DMS 273 (cell line): ENCODE data around the gene ELFN1.

Experiments
- DNase-seq: peaks from one replicate; lab custom pipeline; 2025; ENCODE audit not compliant: unreplicated experiment; lab: John Stamatoyannopoulos, UW

The ELFN1 gene

DNA sequence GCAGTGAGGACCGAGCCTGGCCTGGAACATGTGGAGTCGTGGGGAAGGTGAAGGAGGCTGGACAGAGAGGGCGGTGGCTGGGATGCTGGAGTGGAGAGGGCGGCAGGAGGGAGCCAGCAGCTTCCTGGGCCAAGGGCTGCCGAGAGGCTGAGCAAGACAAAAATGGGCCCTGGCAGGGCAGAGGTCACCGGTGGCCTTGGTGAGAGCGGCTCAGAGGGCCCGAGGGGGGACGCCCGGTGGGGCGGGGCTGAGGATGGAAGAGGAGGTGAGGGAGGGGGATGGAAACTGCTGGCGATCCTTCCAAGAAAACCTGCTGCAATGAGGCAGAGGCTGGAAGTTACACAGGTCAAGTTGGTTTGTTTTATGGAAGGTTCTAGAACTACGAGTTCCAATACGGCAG lies 69.5 kb downstream of the ELFN1 start:
- no peak for DNase-seq

DNA sequence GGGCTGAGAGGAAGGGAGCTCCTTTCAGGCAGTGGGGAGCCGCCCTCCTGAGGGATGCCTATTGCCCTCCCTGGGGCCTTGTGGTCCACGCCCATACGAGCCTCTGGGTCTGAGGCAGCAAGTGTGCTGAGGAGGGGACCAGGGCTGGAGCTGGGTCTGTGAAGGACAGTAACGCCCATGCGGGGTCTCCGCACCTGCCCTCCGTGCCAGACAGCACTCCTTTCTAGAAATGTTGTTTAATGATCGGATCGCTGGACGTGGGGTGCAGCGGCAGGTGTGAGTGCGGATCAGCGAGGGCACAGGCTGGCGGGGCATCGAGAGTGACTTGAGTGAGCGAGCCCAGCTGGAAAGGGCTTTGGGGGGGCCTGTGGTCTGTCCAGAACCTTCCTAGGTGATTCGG lies 70.1 kb downstream of the ELFN1 start:
- no peak for DNase-seq

DNA sequence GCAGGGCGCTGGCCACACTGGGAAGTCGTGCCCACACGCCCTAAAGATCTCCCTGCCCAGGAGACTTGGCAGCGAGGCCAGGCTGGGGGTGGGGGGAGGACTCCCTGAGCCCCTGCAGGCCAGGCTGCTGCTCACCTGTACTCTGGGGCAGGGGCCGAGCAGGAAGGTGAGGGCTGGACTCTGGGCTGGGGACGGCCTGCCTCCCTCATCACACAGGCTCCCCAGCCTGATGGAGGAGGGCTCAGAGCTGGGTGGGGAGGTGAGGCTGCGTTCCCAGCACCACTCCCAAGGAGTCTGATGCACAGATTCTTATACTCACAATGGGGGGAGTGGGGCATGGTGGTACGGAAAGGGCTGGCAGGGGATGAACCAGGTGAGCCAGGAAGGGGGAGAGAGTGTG lies 71.2 kb downstream of the ELFN1 start:
- no peak for DNase-seq

DNA sequence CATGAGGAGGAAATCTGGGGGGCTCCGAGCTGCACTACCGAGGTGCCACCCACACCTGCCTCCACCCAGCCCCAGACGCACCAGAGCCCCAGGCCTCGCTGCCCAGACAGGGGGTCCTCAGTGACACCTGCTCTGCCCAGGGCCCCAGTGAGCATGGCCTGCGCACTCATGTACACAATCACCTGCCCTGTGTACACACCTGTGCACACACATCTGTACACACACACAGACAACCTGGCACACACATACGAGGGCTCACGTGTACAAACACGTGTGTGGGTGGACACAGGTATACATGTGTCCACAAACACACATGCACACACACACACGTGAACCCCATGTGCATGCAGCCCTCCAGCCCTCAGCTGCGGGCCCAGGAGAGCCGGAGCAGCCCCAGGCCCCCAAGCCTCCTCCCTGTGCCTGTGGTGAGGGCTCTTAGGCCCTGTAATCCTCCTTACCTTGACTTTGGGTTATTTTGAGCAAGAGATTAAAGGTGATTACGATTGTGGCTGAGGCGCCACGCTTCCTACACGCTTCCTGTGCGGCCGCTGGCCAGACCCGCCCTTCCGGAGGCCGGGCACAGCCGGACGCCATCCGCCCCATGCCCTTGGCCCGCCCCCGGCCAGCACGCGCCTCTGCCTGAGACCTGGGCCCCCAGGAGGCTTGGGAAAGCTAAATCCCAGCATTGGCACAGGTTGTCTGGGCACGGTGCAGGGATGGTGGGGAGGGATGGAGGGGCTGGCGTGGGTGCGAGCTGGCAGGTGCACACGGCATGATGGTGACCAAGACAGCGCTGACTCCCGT lies 71.9 kb downstream of the ELFN1 start:
- DNase-seq = no peak

GRCh38 chr7:1742555-1743303 lies 72.7 kb downstream of the ELFN1 start:
- peak; percentile 77 for DNase-seq

GRCh38 chr7:1743481-1744230 lies 73.6 kb downstream of the ELFN1 start:
- no peak for DNase-seq

GRCh38 chr7:1744296-1745017 lies 74.4 kb downstream of the ELFN1 start:
- no peak for DNase-seq

- DNase-seq = no peak
Observed at GRCh38 chr7:1745018-1745532, 75.0 kb downstream of the ELFN1 start.

GRCh38 chr7:1745576-1746490 lies 75.8 kb downstream of the ELFN1 start:
- no peak for DNase-seq

- no peak for DNase-seq
Observed at GRCh38 chr7:1746491-1746975, 76.5 kb downstream of the ELFN1 start.

- no peak for DNase-seq
Observed at GRCh38 chr7:1747004-1747801, 77.1 kb downstream of the ELFN1 start.

- DNase-seq = peak; percentile 37
Observed at GRCh38 chr7:1748076-1748838, 78.2 kb downstream of the ELFN1 start.

GRCh38 chr7:1748839-1749173 lies 78.7 kb downstream of the ELFN1 start:
- DNase-seq = no peak

- DNase-seq = no peak
Observed at GRCh38 chr7:1749351-1749863, 79.3 kb downstream of the ELFN1 start.

- peak; percentile 58 for DNase-seq
Observed at GRCh38 chr7:1749864-1750466, 79.9 kb downstream of the ELFN1 start.

DNA sequence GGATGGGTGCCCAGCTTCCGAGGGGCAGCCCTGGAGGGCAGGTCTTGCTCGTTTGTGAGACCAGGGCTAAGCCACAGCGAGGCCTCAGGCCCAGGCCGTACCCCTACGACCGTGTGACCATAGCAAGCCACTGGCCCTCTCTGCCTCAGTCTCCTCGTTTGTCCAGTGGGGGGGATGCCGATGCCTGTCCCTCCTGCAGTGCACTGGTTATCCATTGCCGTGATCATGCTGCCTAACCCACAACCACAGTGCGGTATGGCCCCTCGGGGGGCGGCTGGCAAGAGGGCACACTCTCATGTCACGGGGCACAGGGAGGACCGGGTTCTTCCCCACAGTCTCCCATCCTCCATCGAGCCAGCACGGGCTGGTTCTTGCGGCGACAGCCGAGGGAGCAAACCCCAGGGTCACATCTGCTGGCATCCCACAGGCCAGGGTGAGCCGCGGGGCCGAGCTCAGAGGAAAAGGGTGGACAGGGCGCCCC lies 80.5 kb downstream of the ELFN1 start:
- no peak for DNase-seq

DNA sequence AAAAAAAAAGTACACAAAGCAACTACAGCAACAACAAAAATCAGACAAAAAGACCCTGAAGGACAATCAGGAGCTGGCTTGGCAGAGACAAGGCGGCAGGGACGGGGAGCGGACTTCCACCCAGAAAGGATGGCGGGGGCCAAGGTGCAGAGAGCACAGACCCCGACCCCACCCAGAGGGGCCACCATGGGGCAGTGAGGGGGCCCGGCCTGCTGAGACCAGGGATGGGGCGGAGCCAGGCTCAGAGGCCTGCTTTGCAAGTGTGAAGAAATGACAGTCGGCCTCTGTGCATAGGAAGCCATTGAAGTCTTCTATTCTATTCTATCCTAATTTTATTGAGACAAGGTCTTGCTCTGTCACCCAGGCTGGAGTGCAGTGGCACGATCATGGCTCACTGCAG lies 82.0 kb downstream of the ELFN1 start:
- DNase-seq = no peak
